ENCODE measurements around the gene GGCT. TPM values are rescaled to one million over a fixed set of nuclear protein-coding genes. Genes with fewer than 3 reads are reported as not detected.
A peak's percentile ranks its signal among the peaks of the same experiment; 100 is the strongest.

Gene GGCT
- total and polyA plus RNA-seq, 12 donors, result 18.6 to 67.8 (median 41.3) TPM

DNA sequence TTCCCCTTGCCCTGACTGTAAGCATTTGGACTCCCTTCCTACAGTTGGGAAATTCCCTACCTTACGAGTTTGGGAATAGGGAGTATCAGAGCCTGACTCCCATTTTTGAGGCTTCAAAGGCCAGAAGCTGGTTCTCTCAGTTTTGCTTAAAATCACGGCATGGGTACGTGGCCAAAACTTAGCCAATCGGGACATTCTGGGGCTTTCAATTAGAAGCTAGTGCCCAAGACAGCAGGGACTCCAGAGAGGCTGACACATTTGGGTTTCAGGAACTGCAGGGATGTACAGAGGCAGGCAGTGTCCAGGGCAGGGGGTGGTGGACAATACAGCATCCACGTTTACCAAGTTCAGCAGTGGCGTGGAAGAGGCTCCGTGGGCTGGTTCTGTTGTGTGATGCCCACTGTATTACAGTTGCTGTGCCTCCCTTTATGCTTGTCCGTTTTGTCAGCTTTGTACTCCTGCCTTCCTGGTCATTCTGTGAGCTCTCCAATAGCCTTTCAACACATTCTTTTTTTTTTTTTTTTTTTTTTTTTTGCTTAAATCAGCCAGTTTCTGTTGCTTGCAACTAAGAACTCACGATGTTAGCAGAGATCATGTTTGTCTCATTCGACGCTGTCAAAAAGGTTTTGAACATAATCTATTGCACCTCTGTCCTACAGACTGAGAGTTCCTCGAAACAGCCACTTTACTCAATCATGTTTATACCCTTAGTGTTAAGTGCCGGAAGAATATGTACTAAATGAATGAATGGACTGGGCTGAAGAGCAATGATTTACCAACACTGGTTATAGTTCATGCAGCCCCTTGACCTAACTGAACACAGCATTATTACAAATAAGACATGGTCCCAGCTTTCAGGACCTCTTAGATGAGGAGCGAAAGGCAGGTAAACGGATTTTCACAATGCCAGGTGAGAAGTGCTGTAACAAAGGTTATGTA lies 1.1 kb downstream of the GGCT start:
- Histone ChIP-seq H3K27me3 (no peaks in the 10 kb centered on the region), H3K36me3 (replicated peaks in 1 of 2) (no peaks in the 10 kb centered on the region), H3K9me3 (replicated peaks in 1 of 3) (no peaks in the 10 kb centered on the region), H3K4me1 (replicated peaks in 1 of 2) (peaks cover 0 to 35% of the 10 kb centered on the region in 2 donors), H3K4me3 (peak overlapping the region; percentile 94 to 99 (median 96)), H3K27ac (no peak overlapping the region)
- intact Hi-C loops (cut with DNase I), result no loop called here
- TF ChIP-seq, protein P1, sequence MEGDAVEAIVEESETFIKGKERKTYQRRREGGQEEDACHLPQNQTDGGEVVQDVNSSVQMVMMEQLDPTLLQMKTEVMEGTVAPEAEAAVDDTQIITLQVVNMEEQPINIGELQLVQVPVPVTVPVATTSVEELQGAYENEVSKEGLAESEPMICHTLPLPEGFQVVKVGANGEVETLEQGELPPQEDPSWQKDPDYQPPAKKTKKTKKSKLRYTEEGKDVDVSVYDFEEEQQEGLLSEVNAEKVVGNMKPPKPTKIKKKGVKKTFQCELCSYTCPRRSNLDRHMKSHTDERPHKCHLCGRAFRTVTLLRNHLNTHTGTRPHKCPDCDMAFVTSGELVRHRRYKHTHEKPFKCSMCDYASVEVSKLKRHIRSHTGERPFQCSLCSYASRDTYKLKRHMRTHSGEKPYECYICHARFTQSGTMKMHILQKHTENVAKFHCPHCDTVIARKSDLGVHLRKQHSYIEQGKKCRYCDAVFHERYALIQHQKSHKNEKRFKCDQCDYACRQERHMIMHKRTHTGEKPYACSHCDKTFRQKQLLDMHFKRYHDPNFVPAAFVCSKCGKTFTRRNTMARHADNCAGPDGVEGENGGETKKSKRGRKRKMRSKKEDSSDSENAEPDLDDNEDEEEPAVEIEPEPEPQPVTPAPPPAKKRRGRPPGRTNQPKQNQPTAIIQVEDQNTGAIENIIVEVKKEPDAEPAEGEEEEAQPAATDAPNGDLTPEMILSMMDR (IDR thresholded peaks at IDR 0.05), result no peak
- TF ChIP-seq POLR2A (IDR thresholded peaks at IDR 0.05), result no peak
- 51 to 58% (median 57%) methylated on average over 15 of the region's 15 CpGs for WGBS, 4 donors
- no peak for DNase-seq

- no peaks in the 10 kb centered on the region for H3K36me3 ChIP-seq (replicated peaks in 1 of 2)
- no peak overlapping the region for H3K27ac ChIP-seq
- no peak for DNase-seq
- no peaks in the 10 kb centered on the region for H3K9me3 ChIP-seq (replicated peaks in 1 of 3)
- WGBS, 4 donors, result 89 to 98% (median 94%) methylated on average over 2 of the region's 2 CpGs
- H3K4me1 ChIP-seq (replicated peaks in 1 of 2), result peaks cover 0 to 35% of the 10 kb centered on the region in 2 donors
- TF ChIP-seq, protein P1 (IDR thresholded peaks at IDR 0.05), result no peak
- TF ChIP-seq POLR2A (IDR thresholded peaks at IDR 0.05), result no peak
- intact Hi-C loops (cut with DNase I), result no loop called here
- no peaks in the 10 kb centered on the region for H3K27me3 ChIP-seq
- no peak overlapping the region for H3K4me3 ChIP-seq
These were observed 2.0 kb downstream of the GGCT start for GRCh38 chr7:30502470-30503251.

DNA sequence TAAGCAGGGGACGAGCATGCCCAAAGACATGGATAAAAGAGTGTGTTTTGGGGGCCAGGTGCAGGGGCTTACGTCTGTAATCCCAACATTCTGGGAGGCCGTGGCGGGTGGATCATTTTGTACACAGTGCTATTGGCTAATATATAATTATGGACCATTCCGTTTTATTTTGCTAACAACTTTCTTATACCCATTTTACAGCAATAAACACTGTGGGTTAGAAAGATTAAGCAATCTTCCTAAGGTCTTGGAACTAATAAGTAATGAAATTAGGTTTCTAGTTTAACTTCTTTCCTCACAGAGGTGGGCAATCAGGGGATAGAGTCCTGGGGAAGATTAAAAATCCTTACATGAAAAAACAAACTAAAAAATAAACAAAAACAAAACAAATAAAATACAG lies 3.4 kb downstream of the GGCT start:
- intact Hi-C loops (cut with DNase I), result no loop called here
- DNase-seq, result no peak
- TF ChIP-seq, protein P1 (IDR thresholded peaks at IDR 0.05), result no peak
- TF ChIP-seq POLR2A (IDR thresholded peaks at IDR 0.05), result no peak
- Histone ChIP-seq H3K36me3 (replicated peaks in 1 of 2) (peaks cover 0 to 4% of the 10 kb centered on the region in 2 donors), H3K27ac (no peak overlapping the region), H3K9me3 (replicated peaks in 1 of 3) (no peaks in the 10 kb centered on the region), H3K27me3 (no peaks in the 10 kb centered on the region), H3K4me3 (no peak overlapping the region), H3K4me1 (replicated peaks in 1 of 2) (peaks cover 0 to 35% of the 10 kb centered on the region in 2 donors)
- 89 to 96% (median 93%) methylated on average over 5 of the region's 5 CpGs for WGBS, 4 donors

DNA sequence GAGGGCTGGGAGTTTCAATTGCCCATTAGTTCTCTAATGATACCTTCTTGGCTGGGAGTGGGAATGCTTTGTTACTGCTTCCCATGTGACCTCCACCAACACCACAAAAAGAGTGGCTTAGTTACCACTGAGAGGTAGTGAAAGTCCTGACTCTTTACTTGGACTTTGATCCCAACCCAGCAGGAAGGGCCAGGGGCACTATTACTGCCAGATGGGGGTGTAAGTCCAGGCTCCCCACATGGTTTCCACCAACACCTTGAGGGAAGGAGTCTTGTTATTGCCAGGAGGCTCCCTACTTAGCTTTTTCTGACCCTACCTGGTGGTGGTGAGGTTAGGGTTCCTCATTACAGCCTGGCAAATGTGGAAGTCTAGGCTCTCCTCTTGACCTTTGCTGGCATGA lies 11.4 kb downstream of the GGCT start:
- no peak for DNase-seq
- Histone ChIP-seq H3K4me1 (replicated peaks in 1 of 2) (no peaks in the 10 kb centered on the region), H3K9me3 (replicated peaks in 1 of 3) (no peaks in the 10 kb centered on the region), H3K36me3 (replicated peaks in 1 of 2) (peaks cover 0 to 4% of the 10 kb centered on the region in 2 donors), H3K27me3 (no peaks in the 10 kb centered on the region), H3K27ac (no peak overlapping the region), H3K4me3 (no peak overlapping the region)
- TF ChIP-seq, protein P1 (IDR thresholded peaks at IDR 0.05), result no peak
- no peak for TF ChIP-seq POLR2A (IDR thresholded peaks at IDR 0.05)
- intact Hi-C loops (cut with DNase I), result no loop called here

All from adrenal gland (tissue), 12 donors.